ENCODE measurements around the gene TJP3.

TJP3 gene, protein sequence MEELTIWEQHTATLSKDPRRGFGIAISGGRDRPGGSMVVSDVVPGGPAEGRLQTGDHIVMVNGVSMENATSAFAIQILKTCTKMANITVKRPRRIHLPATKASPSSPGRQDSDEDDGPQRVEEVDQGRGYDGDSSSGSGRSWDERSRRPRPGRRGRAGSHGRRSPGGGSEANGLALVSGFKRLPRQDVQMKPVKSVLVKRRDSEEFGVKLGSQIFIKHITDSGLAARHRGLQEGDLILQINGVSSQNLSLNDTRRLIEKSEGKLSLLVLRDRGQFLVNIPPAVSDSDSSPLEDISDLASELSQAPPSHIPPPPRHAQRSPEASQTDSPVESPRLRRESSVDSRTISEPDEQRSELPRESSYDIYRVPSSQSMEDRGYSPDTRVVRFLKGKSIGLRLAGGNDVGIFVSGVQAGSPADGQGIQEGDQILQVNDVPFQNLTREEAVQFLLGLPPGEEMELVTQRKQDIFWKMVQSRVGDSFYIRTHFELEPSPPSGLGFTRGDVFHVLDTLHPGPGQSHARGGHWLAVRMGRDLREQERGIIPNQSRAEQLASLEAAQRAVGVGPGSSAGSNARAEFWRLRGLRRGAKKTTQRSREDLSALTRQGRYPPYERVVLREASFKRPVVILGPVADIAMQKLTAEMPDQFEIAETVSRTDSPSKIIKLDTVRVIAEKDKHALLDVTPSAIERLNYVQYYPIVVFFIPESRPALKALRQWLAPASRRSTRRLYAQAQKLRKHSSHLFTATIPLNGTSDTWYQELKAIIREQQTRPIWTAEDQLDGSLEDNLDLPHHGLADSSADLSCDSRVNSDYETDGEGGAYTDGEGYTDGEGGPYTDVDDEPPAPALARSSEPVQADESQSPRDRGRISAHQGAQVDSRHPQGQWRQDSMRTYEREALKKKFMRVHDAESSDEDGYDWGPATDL

GRCh38 chr19:3708207-3708931 lies at the start of gene TJP3:
Gene TJP3 (plus strand): TSS chr19:3708384. CDS start chr19:3728433, 20,049 bp downstream.
- H3K9me3 ChIP-seq (ENCODE audit: control insufficient read depth, insufficient read depth, low read length): no peaks in the 10 kb centered on the region
- no peak within 1 kb of the TSS for H3K27ac ChIP-seq (ENCODE audit: low read length)
- DNase-seq (ENCODE audit: low read depth, low spot score): no peak
- H3K4me1 ChIP-seq (ENCODE audit: control insufficient read depth, insufficient read depth, low read length): peaks cover 4% of the 10 kb centered on the region; the same call in 1 of the 2 replicates
- no peak within 1 kb of the TSS for H3K4me3 ChIP-seq (ENCODE audit: low read length)
- WGBS (ENCODE audit: insufficient coverage, insufficient read length): no CpG with 5 or more reads among the region's 24 CpGs
- H3K36me3 ChIP-seq (ENCODE audit: control insufficient read depth, insufficient read depth, low read length): no peaks in the 10 kb centered on the region
- H3K27me3 ChIP-seq (ENCODE audit: control insufficient read depth, insufficient read depth, low read length): no peaks in the 10 kb centered on the region

DNA sequence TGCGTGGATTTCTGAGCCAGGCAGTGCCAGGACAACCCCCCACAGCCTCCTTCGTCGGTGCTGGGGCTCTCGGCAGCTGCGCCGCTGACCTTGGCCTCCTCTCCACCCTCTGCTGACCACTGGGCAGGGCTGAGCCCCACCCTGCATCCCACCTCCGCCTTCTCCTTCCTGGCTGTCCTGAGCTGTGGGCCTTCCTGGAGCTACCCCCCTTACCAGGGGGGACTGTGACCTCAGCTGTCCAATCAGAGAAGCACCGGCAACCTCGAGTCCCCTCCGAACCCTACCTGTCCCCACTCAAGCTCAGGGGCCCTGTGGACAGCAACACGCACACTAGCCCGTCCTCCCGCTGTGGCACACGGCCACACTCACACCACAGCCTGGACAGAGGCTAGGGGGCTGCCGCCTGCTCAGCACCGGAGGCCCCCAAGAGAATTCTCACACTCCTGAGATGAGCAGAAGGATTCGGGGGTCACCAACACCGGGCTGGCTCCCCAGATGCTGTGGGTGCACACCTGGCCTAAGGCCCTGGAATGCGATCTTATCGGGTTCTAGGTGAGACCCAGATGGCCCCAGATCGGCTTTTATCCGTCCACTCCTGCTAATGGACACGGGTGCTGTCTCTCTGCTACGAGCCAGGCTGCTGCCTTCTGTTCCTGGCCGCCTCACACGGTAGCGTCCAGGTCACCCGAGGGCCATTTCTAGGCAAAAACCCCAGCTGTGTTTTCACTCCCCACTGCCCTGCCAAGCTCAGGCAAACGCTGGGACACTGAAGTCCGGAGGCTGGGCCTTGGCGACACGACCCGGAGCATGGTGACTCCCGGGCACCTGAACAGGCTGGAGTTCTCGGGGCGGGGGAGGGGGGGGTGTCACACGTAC lies 49.1 kb upstream of the TJP3 start:
- Histone ChIP-seq H3K4me3 (ENCODE audit: low read length) (no peak overlapping the region), H3K4me1 (ENCODE audit: control insufficient read depth, insufficient read depth, low read length) (no peaks in the 10 kb centered on the region), H3K27ac (ENCODE audit: low read length) (no peak overlapping the region), H3K9me3 (ENCODE audit: control insufficient read depth, insufficient read depth, low read length) (no peaks in the 10 kb centered on the region), H3K27me3 (ENCODE audit: control insufficient read depth, insufficient read depth, low read length) (no peaks in the 10 kb centered on the region), H3K36me3 (ENCODE audit: control insufficient read depth, insufficient read depth, low read length) (peaks cover 16% of the 10 kb centered on the region; the same call in 1 of the 2 replicates)
- WGBS (ENCODE audit: insufficient coverage, insufficient read length): no CpG with 5 or more reads among the region's 37 CpGs
- DNase-seq (ENCODE audit: low read depth, low spot score): no peak

DNA sequence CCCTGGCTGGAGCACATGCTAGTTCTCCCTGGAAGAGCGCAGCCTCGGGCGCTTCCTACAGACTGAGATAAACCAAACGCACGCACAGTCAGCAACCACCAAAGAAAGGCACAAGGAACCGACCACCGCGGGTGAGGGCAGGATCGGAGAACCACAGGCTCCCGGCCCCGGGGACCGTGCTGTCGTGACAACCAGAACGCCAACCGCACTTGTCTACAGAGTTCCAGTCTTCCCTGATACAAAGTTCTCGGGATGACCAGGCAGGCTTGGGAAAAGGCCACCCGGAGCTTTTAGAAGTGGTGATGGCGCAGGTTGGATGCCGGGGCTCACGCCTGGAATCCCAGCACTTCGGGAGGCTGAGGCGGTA lies 48.5 kb upstream of the TJP3 start:
- no peaks in the 10 kb centered on the region for H3K4me1 ChIP-seq (ENCODE audit: control insufficient read depth, insufficient read depth, low read length)
- H3K9me3 ChIP-seq (ENCODE audit: control insufficient read depth, insufficient read depth, low read length): no peaks in the 10 kb centered on the region
- DNase-seq (ENCODE audit: low read depth, low spot score): no peak
- H3K4me3 ChIP-seq (ENCODE audit: low read length): no peak overlapping the region
- H3K36me3 ChIP-seq (ENCODE audit: control insufficient read depth, insufficient read depth, low read length): peaks cover 21% of the 10 kb centered on the region
- no peak overlapping the region for H3K27ac ChIP-seq (ENCODE audit: low read length)
- WGBS (ENCODE audit: insufficient coverage, insufficient read length): no CpG with 5 or more reads among the region's 22 CpGs
- H3K27me3 ChIP-seq (ENCODE audit: control insufficient read depth, insufficient read depth, low read length): no peaks in the 10 kb centered on the region

DNA sequence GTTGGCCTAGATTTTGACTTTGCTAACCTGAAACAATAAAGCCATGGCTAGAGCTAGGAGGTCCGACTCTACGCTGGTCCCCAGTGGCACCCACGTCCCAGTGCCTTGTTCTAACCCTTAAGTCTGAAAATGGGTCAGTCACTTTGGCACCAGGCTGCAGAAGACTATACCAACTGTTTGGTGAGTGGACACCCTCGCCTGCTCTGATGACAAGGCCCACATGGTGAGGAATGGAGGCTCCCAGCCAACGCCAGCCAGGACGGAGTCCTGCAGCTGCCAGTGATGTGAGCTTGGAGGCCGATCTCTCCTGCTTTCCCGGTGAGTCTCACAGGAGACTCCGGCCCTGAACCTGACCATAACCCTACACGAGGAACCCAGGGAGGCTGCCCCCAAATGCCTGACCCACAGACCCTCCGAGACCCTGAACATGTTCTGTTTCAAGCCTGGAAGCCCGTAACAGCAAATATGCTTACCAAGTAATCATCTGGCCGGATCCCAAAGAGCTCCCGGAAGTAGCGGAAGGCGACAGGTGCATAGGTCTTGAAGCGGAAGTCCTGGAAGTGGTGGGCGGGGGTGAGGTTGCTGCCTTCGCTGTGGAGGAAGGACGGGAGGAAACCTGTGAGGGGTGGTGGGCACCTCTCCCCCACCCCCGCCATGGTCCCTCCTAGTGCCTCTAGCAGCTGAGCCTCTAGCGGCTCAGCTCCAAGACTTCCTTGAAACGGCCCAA lies 47.5 kb upstream of the TJP3 start:
- Histone ChIP-seq H3K4me1 (ENCODE audit: control insufficient read depth, insufficient read depth, low read length) (no peaks in the 10 kb centered on the region), H3K4me3 (ENCODE audit: low read length) (no peak overlapping the region), H3K9me3 (ENCODE audit: control insufficient read depth, insufficient read depth, low read length) (no peaks in the 10 kb centered on the region), H3K36me3 (ENCODE audit: control insufficient read depth, insufficient read depth, low read length) (peaks cover 21% of the 10 kb centered on the region), H3K27me3 (ENCODE audit: control insufficient read depth, insufficient read depth, low read length) (no peaks in the 10 kb centered on the region), H3K27ac (ENCODE audit: low read length) (no peak overlapping the region)
- DNase-seq (ENCODE audit: low read depth, low spot score): no peak
- no CpG with 5 or more reads among the region's 23 CpGs for WGBS (ENCODE audit: insufficient coverage, insufficient read length)

GRCh38 chr19:3661284-3662238 lies 46.6 kb upstream of the TJP3 start:
- DNase-seq (ENCODE audit: low read depth, low spot score): no peak
- WGBS (ENCODE audit: insufficient coverage, insufficient read length): no CpG with 5 or more reads among the region's 34 CpGs
- no peak overlapping the region for H3K27ac ChIP-seq (ENCODE audit: low read length)
- no peaks in the 10 kb centered on the region for H3K9me3 ChIP-seq (ENCODE audit: control insufficient read depth, insufficient read depth, low read length)
- H3K4me1 ChIP-seq (ENCODE audit: control insufficient read depth, insufficient read depth, low read length): no peaks in the 10 kb centered on the region
- peaks cover 20% of the 10 kb centered on the region for H3K36me3 ChIP-seq (ENCODE audit: control insufficient read depth, insufficient read depth, low read length)
- H3K4me3 ChIP-seq (ENCODE audit: low read length): no peak overlapping the region
- H3K27me3 ChIP-seq (ENCODE audit: control insufficient read depth, insufficient read depth, low read length): no peaks in the 10 kb centered on the region

DNA sequence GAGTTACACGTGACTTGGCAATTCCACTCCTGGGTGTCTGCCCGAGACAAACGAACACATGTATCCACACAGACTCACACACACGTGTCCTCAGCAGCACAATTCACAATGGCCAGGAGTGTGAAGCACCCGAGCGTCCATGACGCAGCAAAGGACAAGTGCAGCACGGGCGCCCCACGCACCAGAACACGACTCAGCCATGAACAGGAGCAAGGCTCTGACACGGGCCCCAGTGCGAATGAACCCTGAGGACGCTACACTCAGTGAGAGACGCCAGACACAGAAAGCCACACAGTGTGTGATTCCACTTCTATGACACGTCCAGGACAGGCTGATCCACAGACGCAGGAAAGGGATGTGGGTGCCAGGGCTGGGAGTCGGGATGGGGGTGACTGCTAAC lies 44.3 kb upstream of the TJP3 start:
- DNase-seq (ENCODE audit: low read depth, low spot score): no peak
- WGBS (ENCODE audit: insufficient coverage, insufficient read length): no CpG with 5 or more reads among the region's 18 CpGs
- no peak overlapping the region for H3K4me3 ChIP-seq (ENCODE audit: low read length)
- H3K36me3 ChIP-seq (ENCODE audit: control insufficient read depth, insufficient read depth, low read length): peaks cover 16% of the 10 kb centered on the region
- H3K9me3 ChIP-seq (ENCODE audit: control insufficient read depth, insufficient read depth, low read length): no peaks in the 10 kb centered on the region
- no peak overlapping the region for H3K27ac ChIP-seq (ENCODE audit: low read length)
- H3K27me3 ChIP-seq (ENCODE audit: control insufficient read depth, insufficient read depth, low read length): no peaks in the 10 kb centered on the region
- no peaks in the 10 kb centered on the region for H3K4me1 ChIP-seq (ENCODE audit: control insufficient read depth, insufficient read depth, low read length)

GRCh38 chr19:3664879-3665642 lies 43.1 kb upstream of the TJP3 start:
- WGBS (ENCODE audit: insufficient coverage, insufficient read length): no CpG with 5 or more reads among the region's 19 CpGs
- H3K4me3 ChIP-seq (ENCODE audit: low read length): no peak overlapping the region
- H3K36me3 ChIP-seq (ENCODE audit: control insufficient read depth, insufficient read depth, low read length): peaks cover 16% of the 10 kb centered on the region
- H3K9me3 ChIP-seq (ENCODE audit: control insufficient read depth, insufficient read depth, low read length): no peaks in the 10 kb centered on the region
- no peaks in the 10 kb centered on the region for H3K27me3 ChIP-seq (ENCODE audit: control insufficient read depth, insufficient read depth, low read length)
- H3K4me1 ChIP-seq (ENCODE audit: control insufficient read depth, insufficient read depth, low read length): no peaks in the 10 kb centered on the region
- no peak for DNase-seq (ENCODE audit: low read depth, low spot score)
- H3K27ac ChIP-seq (ENCODE audit: low read length): no peak overlapping the region

DNA sequence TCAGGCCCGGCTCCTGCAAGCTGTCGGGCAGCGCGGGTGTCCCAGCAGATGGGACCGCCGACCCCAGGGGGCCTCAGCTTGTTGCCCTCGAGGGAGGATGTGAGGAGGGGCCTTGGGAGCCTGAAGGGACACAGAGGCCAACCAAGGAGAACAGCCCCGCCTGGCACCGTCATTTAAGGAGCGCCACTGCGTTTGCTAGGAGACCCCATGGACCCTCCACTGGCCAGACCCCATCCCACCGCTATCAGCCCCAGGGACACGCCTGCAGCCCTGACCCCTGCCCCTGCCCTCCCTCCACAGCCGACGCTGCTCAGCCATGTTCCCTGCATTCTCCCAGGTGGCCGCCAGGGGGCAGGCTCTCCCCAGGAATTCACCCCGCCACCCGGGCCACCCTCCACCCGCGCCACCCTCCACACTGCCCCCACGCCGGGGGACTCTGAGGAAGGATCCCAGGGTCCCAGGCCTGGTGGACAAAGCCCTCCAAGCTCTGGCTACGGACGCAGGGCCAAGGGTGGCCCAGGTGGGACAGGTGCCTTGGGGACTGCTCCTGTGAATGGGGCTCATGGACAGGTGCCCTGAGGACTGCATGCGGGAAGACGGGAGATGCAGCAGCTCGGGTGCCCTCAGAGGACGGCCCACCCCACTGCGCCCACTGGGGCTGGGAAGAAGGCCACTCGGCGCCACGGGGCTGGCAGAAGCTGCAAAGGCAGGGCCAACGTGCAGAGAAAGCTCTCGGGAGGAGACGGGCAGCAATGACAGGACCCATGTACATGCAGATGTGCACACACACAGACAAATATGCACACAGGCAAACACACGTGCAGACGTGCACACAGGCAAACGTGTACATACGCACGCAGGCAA lies 42.3 kb upstream of the TJP3 start:
- no peaks in the 10 kb centered on the region for H3K4me1 ChIP-seq (ENCODE audit: control insufficient read depth, insufficient read depth, low read length)
- no peak for DNase-seq (ENCODE audit: low read depth, low spot score)
- peaks cover 16% of the 10 kb centered on the region for H3K36me3 ChIP-seq (ENCODE audit: control insufficient read depth, insufficient read depth, low read length)
- WGBS (ENCODE audit: insufficient coverage, insufficient read length): no CpG with 5 or more reads among the region's 40 CpGs
- no peak overlapping the region for H3K4me3 ChIP-seq (ENCODE audit: low read length)
- H3K27me3 ChIP-seq (ENCODE audit: control insufficient read depth, insufficient read depth, low read length): no peaks in the 10 kb centered on the region
- no peaks in the 10 kb centered on the region for H3K9me3 ChIP-seq (ENCODE audit: control insufficient read depth, insufficient read depth, low read length)
- no peak overlapping the region for H3K27ac ChIP-seq (ENCODE audit: low read length)
